Effector CD4-positive, alpha-beta T cell (primary cell): Measurements from ENCODE around the gene KCNK4.

Experiments
- DNase-seq: peaks from one replicate; pipeline ENCODE4 v3.0.0-alpha.2; 2020

The KCNK4 gene

DNA sequence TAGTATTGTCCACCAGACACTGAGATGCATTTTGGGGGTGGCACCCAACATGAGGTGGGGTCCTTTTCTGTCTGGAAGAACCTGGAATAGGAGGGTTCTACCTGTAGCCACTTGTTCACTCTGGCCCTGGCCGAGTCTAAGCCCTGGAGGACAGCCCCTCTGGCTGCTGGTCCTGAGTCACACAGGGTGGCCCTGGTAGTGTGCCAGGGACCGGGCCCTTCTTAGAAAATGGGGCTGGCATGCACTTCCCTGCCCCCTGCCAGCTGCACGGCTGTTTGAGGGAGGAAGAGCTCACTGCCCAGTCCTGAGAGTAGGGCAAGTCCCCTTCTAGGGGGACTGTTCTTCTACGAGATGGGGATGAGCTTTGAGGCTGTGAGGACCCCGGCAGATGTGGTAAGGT, 37.6 kb upstream of the KCNK4 start:
- DNase-seq, result no peak

DNA sequence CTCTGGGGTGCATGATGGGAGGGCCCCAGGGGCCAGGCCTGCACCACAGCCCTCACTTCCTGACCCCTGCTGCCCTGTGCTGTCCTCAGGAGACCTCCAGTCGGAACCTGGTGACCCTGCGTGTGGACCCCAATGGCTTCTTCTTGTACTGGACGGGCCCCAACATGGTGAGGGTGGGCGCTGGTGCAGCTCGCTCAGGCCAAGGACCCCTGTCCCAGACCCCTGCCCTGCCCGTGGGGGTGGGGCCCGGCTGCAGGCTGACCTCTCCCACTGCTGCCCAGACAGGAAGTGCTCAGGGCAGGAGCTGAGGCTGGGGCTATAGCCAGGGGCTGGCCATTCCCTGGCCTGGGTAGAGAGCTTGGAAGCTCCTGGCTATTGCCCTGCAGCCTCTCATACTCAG, 36.8 kb upstream of the KCNK4 start:
- DNase-seq, result no peak

DNA sequence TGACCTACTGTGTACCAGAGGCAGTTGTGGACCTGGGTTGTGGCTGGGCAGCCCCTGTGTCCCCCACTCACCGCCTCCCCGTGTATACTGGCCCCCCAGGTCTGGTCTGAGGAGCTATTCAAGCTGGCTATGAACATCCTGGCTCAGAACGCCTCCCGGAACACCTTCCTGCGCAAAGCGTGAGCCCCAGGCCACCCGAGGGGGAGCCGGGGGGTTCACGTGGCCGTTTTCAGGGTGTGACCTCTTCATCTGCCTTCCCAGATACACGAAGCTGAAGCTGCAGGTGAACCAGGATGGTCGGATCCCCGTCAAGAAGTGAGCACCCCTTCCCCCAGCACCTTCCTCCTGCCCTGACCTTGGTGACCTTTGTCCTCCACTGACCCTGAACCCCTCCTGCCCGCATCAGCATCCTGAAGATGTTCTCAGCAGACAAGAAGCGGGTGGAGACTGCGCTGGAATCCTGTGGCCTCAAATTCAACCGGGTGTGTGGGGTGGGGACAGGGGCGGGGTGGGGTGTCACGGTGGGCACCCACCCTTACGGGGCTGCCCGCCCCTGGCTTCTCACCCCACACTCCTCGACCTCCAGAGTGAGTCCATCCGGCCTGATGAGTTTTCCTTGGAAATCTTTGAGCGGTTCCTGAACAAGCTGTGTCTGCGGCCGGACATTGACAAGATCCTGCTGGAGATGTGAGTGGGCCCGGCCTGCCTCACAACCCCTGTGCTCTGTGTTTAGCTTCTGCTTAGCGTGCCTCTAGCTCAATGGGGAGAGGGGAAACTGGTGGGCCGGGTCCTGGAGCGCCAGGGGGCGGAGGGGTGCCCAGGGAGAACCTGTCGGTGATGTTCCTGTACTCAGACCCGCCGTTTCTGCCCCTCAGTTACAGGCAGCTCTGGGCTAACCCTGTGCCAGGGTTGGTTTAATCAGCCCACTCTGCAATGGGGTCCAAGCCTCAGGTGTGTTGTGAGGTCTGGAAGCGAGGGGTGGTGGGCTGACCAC, 35.7 kb upstream of the KCNK4 start:
- DNase-seq, result no peak

DNA sequence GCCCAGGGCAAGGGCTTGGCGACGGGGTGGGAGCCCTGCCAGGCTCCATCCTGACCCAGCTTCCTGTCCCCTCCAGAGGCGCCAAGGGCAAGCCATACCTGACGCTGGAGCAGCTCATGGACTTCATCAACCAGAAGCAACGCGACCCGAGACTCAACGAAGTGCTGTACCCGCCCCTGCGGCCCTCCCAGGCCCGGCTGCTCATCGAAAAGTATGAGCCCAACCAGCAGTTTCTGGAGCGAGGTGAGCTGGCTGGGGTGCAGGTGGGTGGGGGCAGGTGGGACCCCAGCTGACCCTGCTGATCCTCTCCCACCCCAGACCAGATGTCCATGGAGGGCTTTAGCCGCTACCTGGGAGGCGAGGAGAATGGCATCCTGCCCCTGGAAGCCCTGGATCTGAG, 34.8 kb upstream of the KCNK4 start:
- no peak for DNase-seq

DNA sequence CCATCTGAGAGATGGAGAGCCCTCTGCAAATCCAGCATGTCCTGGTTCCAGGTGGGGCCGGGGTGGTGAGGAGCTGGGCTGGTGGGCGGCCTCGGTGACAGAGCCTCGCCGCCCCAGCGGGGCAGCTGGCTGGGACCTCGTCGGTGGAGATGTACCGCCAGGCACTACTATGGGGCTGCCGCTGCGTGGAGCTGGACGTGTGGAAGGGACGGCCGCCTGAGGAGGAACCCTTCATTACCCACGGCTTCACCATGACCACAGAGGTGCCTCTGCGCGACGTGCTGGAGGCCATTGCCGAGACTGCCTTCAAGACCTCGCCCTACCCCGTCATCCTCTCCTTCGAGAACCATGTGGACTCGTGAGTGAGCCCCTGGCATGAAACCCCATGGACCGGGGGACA, 32.7 kb upstream of the KCNK4 start:
- no peak for DNase-seq

DNA sequence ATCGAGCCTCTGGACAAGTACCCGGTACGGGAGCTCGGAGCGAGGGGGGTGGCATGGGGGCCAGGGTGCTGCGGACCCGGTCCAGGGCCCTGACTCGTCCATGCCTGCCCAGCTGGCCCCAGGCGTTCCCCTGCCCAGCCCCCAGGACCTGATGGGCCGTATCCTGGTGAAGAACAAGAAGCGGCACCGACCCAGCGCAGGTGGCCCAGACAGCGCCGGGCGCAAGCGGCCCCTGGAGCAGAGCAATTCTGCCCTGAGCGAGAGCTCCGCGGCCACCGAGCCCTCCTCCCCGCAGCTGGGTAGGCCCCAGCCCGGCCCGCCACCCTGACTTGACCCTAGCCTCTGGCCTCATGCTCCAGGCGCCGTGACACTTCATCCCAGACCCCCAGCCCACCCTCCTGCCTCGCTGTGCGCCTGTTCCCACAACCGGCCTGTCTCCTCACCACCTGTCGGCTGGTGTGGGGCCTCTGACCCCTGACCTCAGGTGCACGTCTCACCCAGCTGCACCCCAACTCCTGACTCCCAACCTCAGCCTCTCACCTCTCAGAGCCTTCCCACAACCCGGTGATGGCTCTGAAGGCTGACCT, 32.1 kb upstream of the KCNK4 start:
- DNase-seq, result no peak

DNA sequence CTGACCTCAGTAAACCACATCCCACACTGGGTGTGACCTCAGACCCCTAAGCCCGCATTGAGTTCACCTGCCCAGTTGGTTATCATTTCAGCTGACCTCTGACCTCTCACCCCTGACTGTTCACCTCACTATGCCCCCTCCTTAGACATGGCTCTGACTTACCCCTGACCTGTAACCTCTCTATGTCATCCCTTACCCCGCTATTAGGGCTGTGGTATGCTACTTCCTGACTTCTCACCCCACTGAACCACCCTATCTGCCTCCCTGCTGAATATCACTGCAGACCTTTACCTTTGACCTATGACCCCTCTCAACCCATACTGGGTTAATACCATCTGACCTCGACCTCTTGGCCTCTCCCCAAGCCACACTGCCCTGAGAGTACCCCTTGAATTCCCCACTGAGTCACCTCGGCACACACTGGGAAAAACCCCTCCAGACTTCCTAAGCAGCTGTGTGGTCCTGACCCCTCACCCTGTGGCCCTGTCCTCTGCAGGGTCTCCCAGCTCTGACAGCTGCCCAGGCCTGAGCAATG, 31.5 kb upstream of the KCNK4 start:
- DNase-seq, result no peak

DNA sequence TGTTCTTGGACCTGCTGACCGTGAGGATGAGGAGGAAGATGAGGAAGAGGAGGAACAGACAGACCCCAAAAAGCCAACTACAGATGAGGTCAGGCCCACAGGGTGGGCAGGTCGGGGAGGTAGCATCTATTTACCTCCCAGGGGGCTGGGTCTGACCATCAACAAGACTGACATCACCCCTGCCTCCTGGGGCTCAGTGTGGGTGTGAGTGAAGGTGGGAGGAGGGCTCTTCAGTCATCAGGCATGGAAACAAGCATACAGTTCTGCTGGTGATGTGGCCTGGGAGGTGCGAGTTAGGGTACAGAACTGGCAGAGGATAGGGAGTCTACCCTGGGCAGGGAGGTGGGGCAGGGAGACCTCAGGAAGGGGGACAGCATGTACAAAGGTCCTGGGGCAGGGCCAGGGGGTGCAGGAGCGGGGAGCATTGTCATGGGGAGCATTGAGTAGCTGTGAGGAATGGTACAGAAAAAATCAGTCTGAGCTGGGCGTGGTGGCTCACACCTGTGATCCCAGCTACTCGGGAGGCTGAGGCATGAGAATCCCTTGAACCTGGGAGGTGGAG, 30.9 kb upstream of the KCNK4 start:
- DNase-seq, result no peak

DNA sequence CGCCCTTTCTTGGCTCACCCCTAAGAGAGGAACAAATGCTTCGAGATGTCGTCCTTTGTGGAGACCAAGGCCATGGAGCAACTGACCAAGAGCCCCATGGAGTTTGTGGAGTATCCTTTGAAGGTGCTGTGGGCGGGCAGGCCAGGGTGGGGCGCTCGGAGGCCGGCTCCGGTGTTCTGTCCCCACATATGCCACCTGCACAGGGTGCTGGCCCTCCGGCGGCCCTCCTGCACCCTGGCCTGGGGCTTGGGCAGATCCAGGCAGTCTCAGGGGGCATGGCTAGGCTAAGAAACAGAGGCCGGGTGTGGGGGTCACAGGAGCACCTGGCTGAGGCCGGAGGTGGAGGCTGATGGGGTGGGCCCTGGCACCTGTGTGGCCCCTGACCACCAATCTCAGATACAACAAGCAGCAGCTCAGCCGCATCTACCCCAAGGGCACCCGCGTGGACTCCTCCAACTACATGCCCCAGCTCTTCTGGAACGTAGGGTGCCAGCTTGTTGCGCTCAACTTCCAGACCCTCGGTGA, 29.5 kb upstream of the KCNK4 start:
- no peak for DNase-seq

DNA sequence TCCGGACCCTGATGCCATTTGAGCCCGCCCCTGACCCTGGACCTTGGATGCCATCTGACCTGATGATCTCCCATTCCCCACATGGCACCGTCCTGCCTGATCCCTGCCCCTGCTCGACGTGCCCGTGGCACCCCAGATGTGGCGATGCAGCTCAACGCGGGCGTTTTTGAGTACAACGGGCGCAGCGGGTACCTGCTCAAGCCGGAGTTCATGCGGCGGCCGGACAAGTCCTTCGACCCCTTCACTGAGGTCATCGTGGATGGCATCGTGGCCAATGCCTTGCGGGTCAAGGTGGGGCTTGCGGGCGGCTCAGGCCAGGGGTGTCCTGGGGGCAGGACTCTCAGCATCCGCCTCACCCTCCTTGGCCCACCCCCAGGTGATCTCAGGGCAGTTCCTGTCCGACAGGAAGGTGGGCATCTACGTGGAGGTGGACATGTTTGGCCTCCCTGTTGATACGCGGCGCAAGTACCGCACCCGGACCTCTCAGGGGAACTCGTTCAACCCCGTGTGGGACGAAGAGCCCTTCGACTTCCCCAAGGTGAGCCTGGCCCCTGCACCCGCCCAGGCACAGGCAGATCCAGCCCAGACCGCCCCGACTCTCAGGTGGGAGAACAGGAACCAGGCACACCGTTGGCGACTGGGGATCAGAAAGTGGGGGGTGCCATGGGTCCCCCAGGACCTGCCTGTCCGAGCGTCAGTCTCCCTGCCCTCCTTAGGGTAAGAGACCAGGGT, 28.7 kb upstream of the KCNK4 start:
- DNase-seq, result no peak

DNA sequence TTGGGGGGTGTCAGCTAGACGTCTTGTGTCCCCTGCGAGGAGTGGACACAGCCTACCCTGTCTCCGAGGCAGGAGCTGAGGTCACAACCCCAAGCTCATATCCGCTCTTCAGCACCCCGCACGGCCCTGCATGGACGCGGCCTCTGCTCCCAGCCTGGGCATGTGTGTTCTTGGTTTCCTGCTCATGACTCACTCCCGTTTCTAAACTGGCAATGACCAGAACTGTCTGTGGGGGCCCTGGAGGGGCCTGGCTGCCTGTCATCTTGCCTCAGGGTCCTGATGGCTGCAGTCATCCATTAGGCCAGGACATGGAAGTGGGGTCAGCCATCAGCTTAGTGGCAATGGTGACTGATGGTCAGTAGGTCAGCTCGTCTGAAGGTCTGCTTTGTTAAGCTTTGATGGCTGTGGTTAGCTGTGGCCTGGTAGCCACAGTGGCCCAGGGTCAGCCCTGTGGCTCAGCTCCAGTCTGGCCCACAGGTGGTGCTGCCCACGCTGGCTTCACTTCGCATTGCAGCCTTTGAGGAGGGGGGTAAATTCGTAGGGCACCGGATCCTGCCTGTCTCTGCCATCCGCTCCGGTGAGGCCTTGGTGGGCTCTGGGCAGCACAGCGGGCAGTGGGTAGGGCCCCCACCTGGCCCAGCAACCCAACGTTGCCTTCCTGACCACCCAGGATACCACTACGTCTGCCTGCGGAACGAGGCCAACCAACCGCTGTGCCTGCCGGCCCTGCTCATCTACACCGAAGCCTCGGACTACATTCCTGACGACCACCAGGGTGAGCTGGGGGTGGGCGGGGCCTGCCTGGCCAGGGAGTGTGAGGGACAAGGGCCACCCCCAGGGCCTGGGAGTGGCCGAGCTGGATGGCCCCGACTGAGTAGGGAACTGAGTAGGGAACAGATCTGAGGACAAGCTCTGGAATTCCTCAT, 27.8 kb upstream of the KCNK4 start:
- DNase-seq, result no peak

DNA sequence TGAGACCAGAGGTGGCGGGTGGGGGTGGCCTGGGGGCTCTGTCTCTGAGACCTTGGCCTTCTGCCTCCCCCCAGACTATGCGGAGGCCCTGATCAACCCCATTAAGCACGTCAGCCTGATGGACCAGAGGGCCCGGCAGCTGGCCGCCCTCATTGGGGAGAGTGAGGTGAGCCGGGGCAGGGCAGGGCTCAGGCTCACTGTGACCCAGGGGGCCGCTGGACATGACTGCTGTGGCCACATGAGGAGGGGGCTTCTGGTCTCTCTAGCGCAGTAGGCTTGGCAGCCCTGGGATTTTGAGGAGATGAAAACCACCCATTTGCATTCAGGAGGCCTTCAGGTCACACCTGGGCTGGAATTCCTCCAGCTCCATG, 27.2 kb upstream of the KCNK4 start:
- DNase-seq, result no peak

DNA sequence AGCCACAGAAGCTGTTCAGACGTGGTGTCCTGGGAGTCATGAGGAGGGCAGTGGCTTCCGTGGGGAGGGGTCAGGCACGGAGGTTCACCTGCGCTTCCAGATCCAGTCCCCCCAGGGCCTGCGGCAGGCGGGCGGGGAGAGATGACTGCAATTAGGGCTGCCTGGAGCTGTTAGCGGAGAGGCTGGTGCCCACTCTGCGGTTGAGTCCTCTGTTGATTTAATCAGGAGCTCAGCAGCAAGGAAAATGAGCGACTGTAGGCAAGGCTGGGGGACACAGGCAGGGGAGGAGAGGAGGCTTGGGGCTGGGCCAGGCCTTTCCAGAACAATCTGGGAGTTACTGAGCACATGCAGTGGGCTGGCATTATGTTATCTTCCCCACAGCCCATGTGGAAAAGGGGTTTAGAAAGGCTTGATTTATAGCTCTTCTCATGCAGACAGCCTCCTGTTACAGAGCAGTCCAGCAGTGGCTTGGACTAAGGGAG, 26.7 kb upstream of the KCNK4 start:
- no peak for DNase-seq

DNA sequence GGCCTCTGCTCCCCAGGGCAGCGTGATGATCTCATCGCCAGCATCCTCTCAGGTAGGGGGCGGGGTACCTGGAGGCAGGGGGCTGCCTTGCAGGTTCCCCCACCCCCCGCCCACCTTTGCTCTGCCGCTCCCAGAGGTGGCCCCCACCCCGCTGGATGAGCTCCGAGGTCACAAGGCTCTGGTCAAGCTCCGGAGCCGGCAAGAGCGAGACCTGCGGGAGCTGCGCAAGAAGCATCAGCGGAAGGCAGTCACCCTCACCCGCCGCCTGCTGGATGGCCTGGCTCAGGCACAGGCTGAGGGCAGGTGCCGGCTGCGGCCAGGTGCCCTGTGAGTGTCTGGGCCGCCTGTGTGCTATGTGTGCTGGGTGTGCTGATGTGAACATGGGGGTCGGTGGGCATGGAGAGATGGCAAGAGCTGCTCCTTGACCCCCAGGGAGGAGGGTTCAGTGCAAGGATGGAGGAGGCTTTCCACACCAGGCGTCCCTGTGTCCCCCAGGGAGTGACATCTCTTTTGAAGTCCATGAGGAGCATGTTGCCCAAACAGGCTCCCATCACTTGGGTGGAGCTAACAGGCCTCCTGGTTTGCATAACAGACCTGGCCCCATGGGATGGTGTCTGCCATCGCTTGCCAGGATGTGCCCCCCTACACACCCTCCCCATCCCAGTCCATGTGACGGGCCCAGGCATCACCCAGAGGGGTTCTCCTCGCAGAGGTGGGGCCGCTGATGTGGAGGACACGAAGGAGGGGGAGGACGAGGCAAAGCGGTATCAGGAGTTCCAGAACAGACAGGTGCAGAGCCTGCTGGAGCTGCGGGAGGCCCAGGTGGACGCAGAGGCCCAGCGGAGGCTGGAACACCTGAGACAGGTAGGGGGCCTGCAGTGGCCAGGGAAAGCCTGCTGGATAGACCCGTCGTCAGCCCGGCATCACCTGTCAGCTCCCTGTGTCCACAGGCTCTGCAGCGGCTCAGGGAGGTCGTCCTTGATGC, 25.6 kb upstream of the KCNK4 start:
- DNase-seq, result no peak

DNA sequence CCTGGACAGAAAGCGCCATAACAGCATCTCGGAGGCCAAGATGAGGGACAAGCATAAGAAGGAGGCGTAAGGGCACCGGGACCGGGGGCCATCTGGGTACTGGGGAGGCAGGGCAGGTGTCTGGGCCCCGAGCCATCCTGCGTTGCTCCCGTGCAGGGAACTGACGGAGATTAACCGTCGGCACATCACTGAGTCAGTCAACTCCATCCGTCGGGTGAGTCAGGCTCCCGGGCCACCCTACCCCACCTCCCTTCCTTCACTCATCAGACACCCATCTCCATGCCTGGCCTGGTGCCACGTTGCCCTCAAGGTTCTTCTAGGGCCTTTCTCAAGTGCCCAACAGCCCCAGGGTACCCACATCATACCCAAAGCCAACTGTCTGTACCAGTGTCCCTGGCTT, 24.8 kb upstream of the KCNK4 start:
- no peak for DNase-seq

DNA sequence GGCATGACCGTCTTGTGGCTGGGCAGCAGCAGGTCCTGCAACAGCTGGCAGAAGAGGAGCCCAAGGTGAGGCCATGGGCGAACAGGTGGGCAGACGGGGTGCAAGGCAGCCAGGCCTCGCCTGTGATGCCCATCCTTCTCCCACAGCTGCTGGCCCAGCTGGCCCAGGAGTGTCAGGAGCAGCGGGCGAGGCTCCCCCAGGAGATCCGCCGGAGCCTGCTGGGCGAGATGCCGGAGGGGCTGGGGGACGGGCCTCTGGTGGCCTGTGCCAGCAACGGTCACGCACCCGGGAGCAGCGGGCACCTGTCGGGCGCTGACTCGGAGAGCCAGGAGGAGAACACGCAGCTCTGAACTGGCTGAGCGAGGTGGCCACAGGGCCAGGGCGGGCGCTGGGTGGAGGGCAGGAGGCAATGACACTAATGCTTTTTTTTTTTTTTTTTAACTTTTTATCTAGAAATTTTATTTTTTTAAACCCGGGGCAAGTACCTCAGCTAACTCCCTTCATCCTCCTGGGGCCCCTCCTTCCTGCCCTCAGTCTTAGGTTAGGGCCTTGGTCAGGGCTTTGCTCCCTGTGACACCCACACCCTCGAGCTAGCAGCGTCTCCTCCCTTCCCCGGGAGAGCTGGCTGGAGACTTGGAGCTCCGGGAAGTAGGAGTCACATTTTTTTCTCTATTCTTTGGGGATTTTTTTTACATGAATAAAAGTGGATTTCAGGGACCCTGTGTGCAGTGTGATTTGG, 23.7 kb upstream of the KCNK4 start:
- no peak for DNase-seq

DNA sequence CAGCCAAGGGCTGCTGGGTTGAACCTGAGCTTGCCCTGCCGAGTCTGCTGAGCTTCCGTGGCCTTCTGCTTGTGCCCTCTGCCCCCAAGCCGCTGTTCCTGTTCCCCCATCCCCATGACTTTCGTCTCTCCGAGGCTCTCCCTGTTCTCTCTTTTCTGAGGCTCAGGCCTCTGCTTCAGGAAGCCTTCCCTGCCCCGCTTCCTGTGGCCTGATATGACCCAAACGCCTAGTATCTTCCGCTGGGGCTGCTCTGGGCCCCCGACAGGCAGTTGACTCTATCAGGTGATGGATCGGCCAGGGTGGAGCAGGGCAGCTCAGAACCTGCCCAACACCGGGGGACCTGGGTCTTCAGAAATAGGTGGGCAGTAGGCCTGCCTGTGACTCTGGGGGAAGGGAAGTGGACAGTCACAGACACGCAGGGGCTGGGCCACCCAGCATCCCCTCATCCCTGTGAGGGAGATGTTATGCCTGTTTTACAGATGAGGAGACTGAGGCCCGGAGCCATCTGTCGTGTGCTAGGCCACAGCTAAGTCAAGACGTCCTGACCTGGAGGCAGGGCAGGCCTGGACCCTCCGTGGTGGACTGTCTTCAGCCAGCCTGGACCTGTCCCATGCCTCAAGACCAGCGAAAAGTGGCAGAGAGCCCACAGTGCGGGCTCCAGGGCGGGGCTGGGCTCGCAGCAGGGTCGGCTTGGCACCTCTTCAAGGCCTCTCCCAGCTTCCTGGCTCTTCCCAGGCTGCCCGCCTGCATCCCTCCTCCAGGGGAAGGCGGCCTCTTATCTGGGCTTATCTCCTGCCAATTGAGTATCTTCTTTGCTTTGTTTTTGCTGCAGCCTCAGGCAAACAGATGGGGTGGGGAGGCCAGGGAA, 22.8 kb upstream of the KCNK4 start:
- DNase-seq, result no peak

DNA sequence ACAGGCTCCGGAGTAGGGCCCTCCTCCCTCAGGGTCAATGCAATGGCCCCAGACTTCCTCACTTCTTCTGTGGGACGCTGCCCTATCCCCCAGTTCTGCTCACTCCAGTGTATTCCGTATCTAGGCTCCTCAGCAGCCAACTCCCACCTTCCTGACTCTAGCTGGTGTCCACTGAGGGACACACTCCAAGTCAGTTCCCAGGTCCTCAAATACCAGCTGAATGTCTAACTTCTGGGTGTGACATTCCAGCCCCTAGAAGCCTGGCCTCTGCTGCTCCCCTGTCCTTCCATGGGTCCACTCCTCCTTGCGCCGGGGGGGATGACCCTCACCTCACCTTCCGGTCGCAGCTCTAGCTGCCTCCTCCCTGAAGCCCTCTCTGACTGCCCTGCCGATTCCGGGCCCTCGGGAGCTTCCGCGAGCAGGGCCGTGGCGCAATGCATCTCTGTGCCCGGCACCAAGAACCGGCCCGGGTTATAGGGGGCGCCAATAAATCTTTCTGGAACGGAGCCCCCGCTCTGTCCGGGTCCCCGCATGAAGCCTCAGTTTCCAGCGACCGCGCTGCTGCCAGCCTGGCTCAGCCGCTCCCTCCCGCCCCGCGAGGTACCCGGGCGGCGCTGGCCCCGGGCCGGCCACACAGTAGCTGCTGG, 22.1 kb upstream of the KCNK4 start:
- no peak for DNase-seq
